Natural killer cell (primary cell): ENCODE results near the gene AGPAT2. TPM values are rescaled to one million over a fixed set of nuclear protein-coding genes. Genes with fewer than 3 reads are reported as not detected.

ENCODE experiments used
- ATAC-seq, 3 donors: fragments of 150-1000 bp in 2 of 3; fragments of 200-7000 bp in 1 of 3; cut with Tn5 transposase; 1 replicate in 1 of 3; 2 replicates in 2 of 3; pipeline ENCODE4 v1.10.0; 2021; ENCODE audit warnings: mild to moderate bottlenecking in 2 of 3, moderate library complexity in 2 of 3
- DNase-seq, 2 donors: peaks; one replicate each; pipeline versions ENCODE4 v3.0.0 to v3.0.0-alpha.2; 2013 to 2021; ENCODE audit warnings: mixed read lengths in 1 of 2
- H3K27ac ChIP-seq: one replicate; pipeline ENCODE4 v1.5.1; 2013; ENCODE audit warnings: mild to moderate bottlenecking, low read length
- H3K27me3 ChIP-seq: one replicate; pipeline ENCODE4 v1.6.1; 2013; ENCODE audit warnings: low read length; ENCODE audit not compliant: control insufficient read depth, insufficient read depth
- H3K36me3 ChIP-seq: one replicate; pipeline ENCODE4 v1.6.1; 2013; ENCODE audit warnings: low read length; ENCODE audit not compliant: control insufficient read depth, insufficient read depth
- H3K4me1 ChIP-seq: one replicate; pipeline ENCODE4 v1.6.1; 2013; ENCODE audit warnings: low read length; ENCODE audit not compliant: control insufficient read depth, insufficient read depth
- H3K4me3 ChIP-seq: one replicate; pipeline ENCODE4 v1.5.1; 2013; ENCODE audit warnings: low read length
- H3K9me3 ChIP-seq: one replicate; pipeline ENCODE4 v1.6.1; 2013; ENCODE audit warnings: low read length; ENCODE audit not compliant: control insufficient read depth, insufficient read depth
- H3K27ac Mint-ChIP-seq, 2 donors: one replicate each; pipeline ENCODE4 v1.8.0; 2022; ENCODE audit warnings: mild to moderate bottlenecking in 2 of 2, mixed read lengths in 2 of 2, moderate library complexity in 1 of 2
- H3K27me3 Mint-ChIP-seq, 2 donors: one replicate each; pipeline ENCODE4 v1.8.0; 2022; ENCODE audit warnings: low read depth in 2 of 2, mixed read lengths in 2 of 2
- H3K36me3 Mint-ChIP-seq: one replicate; pipeline ENCODE4 v1.8.0; 2022; ENCODE audit warnings: mixed read lengths
- H3K4me1 Mint-ChIP-seq, 2 donors: one replicate each; pipeline ENCODE4 v1.8.0; 2022; ENCODE audit warnings: mixed read lengths in 2 of 2
- H3K4me3 Mint-ChIP-seq: one replicate; pipeline ENCODE4 v1.8.0; 2022; ENCODE audit warnings: mild to moderate bottlenecking, moderate library complexity, mixed read lengths
- H3K9me3 Mint-ChIP-seq, 2 donors: one replicate each; pipeline ENCODE4 v1.8.0; 2022; ENCODE audit warnings: mixed read lengths in 2 of 2
- CTCF ChIP-seq: fragments of 200-600 bp; IDR thresholded peaks from one replicate; pipeline ENCODE4 v1.8.0; 2022; ENCODE audit warnings: antibody characterized with exemption
- WGBS: methylation state at CpG from one replicate; pipeline ENCODE4 v1.1.7; 2013; ENCODE audit warnings: missing lambda C conversion rate; ENCODE audit not compliant: insufficient coverage; 5-methylcytosine and 5-hydroxymethylcytosine counted together
- intact Hi-C: fragments of 100-400 bp; cut with micrococcal nuclease; formaldehyde crosslinking; loops from one replicate; pipeline ENCODE4 v1.14.2; 2022
- total RNA-seq, 4 donors: library from RNA; stranded (reverse); fragments of 120-200 nt in 1 of 4; gene quantifications; one replicate each; pipeline versions ENCODE4 v1.2.3 to v1.2.4, GENCODE V29; 2013 to 2022

AGPAT2 gene
- total RNA-seq, 3 donors from 2014 or later (not counting 1 experiment from before 2014, with no cell fraction given): 10.3 to 19.4 (median 12.0) TPM

- Mint-ChIP-seq H3K4me1 (peaks cover 0 to 8% of the 10 kb centered on the region in 2 donors), H3K27me3 (no peaks in the 10 kb centered on the region), H3K4me3 (no peak overlapping the region), H3K9me3 (no peaks in the 10 kb centered on the region), H3K36me3 (no peaks in the 10 kb centered on the region), H3K27ac (no peak overlapping the region)
- ATAC-seq (no peak), DNase-seq (no peak)
- Histone ChIP-seq H3K27ac (no peak overlapping the region), H3K4me3 (no peak overlapping the region), H3K4me1 (peaks cover 3% of the 10 kb centered on the region), H3K36me3 (no peaks in the 10 kb centered on the region), H3K27me3 (no peaks in the 10 kb centered on the region), H3K9me3 (no peaks in the 10 kb centered on the region)
- intact Hi-C loops: no loop called here
- no peak for TF ChIP-seq CTCF
- 83% methylated on average over 11 of the region's 11 CpGs for WGBS
Measured at GRCh38 chr9:136674786-136675349, 12.4 kb downstream of the AGPAT2 start.

GRCh38 chr9:136673975-136674785, 13.1 kb downstream of the AGPAT2 start:
- H3K9me3 Mint-ChIP-seq: no peaks in the 10 kb centered on the region
- Histone ChIP-seq H3K27ac (no peak overlapping the region), H3K36me3 (no peaks in the 10 kb centered on the region), H3K9me3 (no peaks in the 10 kb centered on the region), H3K4me1 (peaks cover 2% of the 10 kb centered on the region), H3K27me3 (no peaks in the 10 kb centered on the region), H3K4me3 (no peak overlapping the region)
- no peaks in the 10 kb centered on the region for H3K36me3 Mint-ChIP-seq
- no peaks in the 10 kb centered on the region for H3K27me3 Mint-ChIP-seq
- H3K4me1 Mint-ChIP-seq: peaks cover 0 to under 1% of the 10 kb centered on the region in 2 donors
- H3K4me3 Mint-ChIP-seq: no peak overlapping the region
- ATAC-seq (no peak), DNase-seq (no peak)
- WGBS: 75% methylated on average over 26 of the region's 26 CpGs
- intact Hi-C loops: no loop called here
- no peak for TF ChIP-seq CTCF
- no peak overlapping the region for H3K27ac Mint-ChIP-seq

- no peak for DNase-seq
- Mint-ChIP-seq H3K36me3 (no peaks in the 10 kb centered on the region), H3K27ac (no peak overlapping the region), H3K9me3 (no peaks in the 10 kb centered on the region), H3K4me3 (no peak overlapping the region), H3K27me3 (peaks cover 0 to 3% of the 10 kb centered on the region in 2 donors), H3K4me1 (peaks cover 0 to 6% of the 10 kb centered on the region in 2 donors)
- no peak for ATAC-seq
- H3K27ac ChIP-seq: no peak overlapping the region
- H3K4me3 ChIP-seq: no peak overlapping the region
- WGBS: 78% methylated on average over 35 of the region's 35 CpGs
- TF ChIP-seq CTCF: no peak
- H3K4me1 ChIP-seq: no peaks in the 10 kb centered on the region
- H3K36me3 ChIP-seq: no peaks in the 10 kb centered on the region
- H3K9me3 ChIP-seq: no peaks in the 10 kb centered on the region
- H3K27me3 ChIP-seq: no peaks in the 10 kb centered on the region
- intact Hi-C loops: no loop called here
Measured at GRCh38 chr9:136673088-136673974, 13.9 kb downstream of the AGPAT2 start.
